H1 (cell line): ENCODE results near the gene TSHR. TPM values are rescaled to one million over a fixed set of nuclear protein-coding genes. Genes with fewer than 3 reads are reported as not detected.

Experiments used
- CHD7 ChIP-seq: fragments of 300-600 bp; sonication (generic); IDR thresholded peaks from 2 replicates; pipeline ENCODE4 v1.7.1; 2012; ENCODE audit warnings: low read length, moderate library complexity, mild to moderate bottlenecking, inconsistent platforms; ENCODE audit not compliant: insufficient replicate concordance
- FOSL1 ChIP-seq: IDR thresholded peaks from 2 replicates; pipeline ENCODE4 v1.6.1; 2011; ENCODE audit warnings: mild to moderate bottlenecking, low read depth, low read length, moderate library complexity; ENCODE audit not compliant: insufficient read depth
- RBBP5 ChIP-seq: IDR thresholded peaks from 2 replicates; pipeline ENCODE4 v1.7.1; 2012; ENCODE audit warnings: low read depth, mild to moderate bottlenecking, inconsistent platforms, low read length, moderate library complexity, borderline replicate concordance
- polyA plus RNA-seq, 7 experiments: library from polyadenylated mRNA; depleted of rRNA in 3 of 7; stranded (reverse) in 5 of 7; unstranded in 2 of 7; fragments of >200 nt in 5 of 7; fragments of 200-250 nt in 2 of 7; gene quantifications; 1 replicate in 5 of 7; 2 replicates in 1 of 7; 4 replicates in 1 of 7; pipeline versions ENCODE4 v1.2.1 to v1.2.3, GENCODE V29; 2011 to 2013; ENCODE audit warnings: missing spikeins in 2 of 7, mixed read lengths in 2 of 7
- total RNA-seq: library from RNA; stranded (reverse); fragmentation: NEBNext Ultra II Directional; extraction: Animal tissue kit (Norgen Biotek cat#: 25700); gene quantifications from 2 replicates; pipeline ENCODE4 v1.2.1, GENCODE V29; 2021

TSHR gene
- total and polyA plus RNA-seq, 2 of the 8 experiments (the other 6 are each of a cell fraction or from before 2014, with no cell fraction given): 0.27 TPM; not detected in 1

- TF ChIP-seq FOSL1 (no peak), CHD7 (no peak), RBBP5 (no peak)
Observed at GRCh38 chr14:80982711-80983110, 27.3 kb downstream of the TSHR start (continued).
